H7 (cell line): ENCODE measurements around the gene SMC4. TPM values are rescaled to one million over a fixed set of nuclear protein-coding genes. Genes with fewer than 3 reads are reported as not detected.
A peak's percentile ranks its signal among the peaks of the same experiment; 100 is the strongest.
"Not testable (repeated sequence)": the region's sequence is repeated elsewhere in the genome, so short reads cannot be mapped to it uniquely, and the experiment has no call there.

Source experiments
- DNase-seq: peaks from one replicate; pipeline ENCODE4 v3.0.0; 2012
- H3K27me3 ChIP-seq: 2 replicates; pipeline ENCODE4 v1.6.0; 2011; ENCODE audit warnings: mild to moderate bottlenecking, low read length; ENCODE audit not compliant: control insufficient read depth, insufficient read depth
- H3K36me3 ChIP-seq: replicated peaks from 2 replicates; pipeline ENCODE4 v1.5.1; 2011; ENCODE audit warnings: low read length; ENCODE audit not compliant: control insufficient read depth, insufficient read depth
- H3K4me3 ChIP-seq: 2 replicates; pipeline ENCODE4 v1.5.1; 2011; ENCODE audit warnings: low read depth, mild to moderate bottlenecking, control low read depth, low read length, moderate library complexity; ENCODE audit not compliant: insufficient read depth
- total RNA-seq: library from RNA; depleted of rRNA; stranded (reverse); fragments of >200 nt; shearing (Covaris generic); gene quantifications from 2 replicates; pipeline ENCODE4 v1.2.3, GENCODE V29; 2014; rRNA removed

Gene SMC4
- 71.9 and 109 TPM in 2 replicates for total RNA-seq

DNA sequence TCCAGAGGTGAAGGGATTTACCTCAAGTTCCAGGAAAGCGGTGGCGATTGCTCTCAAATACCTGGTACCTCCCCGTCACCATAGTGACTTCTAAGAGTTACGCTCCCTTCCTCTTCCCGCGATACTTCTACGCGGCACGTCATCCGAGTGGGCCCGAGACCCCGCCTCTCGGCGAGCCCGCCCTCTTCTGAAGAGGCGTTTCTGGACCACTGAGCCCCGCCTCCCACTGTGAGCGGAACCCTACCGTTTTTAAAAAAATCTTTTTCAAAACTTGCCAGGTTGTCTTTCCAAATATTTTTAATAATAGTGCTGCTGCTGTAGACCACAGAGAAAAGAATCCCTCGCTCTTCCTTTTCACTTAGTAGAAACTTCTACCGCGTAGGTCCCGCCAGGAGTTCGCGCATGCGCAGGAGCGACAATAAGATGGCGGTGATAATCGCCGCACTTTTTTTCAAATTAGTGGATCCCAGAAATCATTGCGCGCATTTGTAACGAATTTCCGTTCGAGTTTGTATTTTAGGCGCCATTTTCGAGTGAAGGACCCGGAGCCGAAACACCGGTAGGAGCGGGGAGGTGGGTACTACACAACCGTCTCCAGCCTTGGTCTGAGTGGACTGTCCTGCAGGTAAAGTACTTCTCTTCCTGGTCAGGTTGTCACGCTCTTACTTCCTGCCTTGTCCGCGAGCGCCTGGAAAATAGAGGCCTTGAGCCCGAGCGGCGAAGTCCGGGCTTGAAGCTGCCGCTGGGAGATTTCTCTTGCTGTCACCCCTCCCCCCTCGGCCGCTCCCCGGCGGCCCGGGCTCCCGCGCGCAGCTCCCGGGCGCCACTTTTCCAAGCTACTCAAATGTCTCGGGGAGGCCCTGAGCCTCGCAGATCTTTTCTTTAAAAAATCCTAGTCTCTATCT lies at the start of gene SMC4, which contains the start of gene IFT80:
Gene SMC4, plus strand, starts transcription at position 526 of the 905 bp plus-strand sequence. CDS start 1,177 bp downstream, outside the sequence.
Gene IFT80, minus strand, starts transcription at position 101 of the 905 bp plus-strand sequence. CDS start 14,625 bp downstream, outside the sequence.
- H3K4me3 ChIP-seq, result peak within 1 kb of the TSS; percentile 75
- H3K27me3 ChIP-seq, result no peaks in the 10 kb centered on the region
- H3K36me3 ChIP-seq, result no peaks in the 10 kb centered on the region
- DNase-seq, result peak; percentile 89

DNA sequence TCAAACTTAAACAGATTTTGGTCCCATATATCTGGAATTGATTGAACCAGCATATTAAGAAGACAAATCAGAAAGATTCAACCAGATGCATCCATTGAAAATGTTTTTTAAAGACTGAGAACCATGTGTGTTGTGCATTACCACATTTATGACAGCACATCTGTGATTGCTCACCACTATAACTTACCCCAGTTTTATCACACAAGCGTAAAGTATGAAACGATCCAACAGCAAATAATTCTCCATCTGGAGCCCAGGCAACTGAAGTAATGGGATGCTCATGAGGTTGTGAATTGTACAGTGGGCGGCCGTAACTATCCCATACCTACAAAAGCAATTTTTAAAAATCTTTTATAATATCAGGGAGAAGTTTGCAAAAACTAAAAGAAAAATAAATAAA lies 43.6 kb upstream of the SMC4 start:
- no peak for DNase-seq
- Histone ChIP-seq H3K4me3 (no peak overlapping the region), H3K27me3 (no peaks in the 10 kb centered on the region), H3K36me3 (no peaks in the 10 kb centered on the region; the same call in 1 of the 2 replicates)

DNA sequence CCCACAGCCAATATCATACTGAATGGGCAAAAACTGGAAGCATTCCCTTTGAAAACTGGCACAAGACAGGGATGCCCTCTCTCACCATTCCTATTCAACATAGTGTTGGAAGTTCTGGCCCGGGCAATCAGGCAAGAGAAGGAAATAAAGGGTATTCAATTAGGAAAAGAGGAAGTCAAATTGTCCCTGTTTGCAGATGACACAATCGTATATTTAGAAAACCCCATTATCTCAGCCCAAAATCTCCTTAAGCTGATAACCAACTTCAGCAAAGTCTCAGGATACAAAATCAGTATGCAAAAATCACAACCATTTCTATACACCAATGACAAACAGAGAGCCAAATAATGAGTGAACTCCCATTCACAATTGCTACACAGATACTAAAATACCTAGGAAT lies 36.6 kb upstream of the SMC4 start:
- H3K4me3 ChIP-seq, H3K36me3 ChIP-seq, DNase-seq, H3K27me3 ChIP-seq: not testable (repeated sequence)

DNA sequence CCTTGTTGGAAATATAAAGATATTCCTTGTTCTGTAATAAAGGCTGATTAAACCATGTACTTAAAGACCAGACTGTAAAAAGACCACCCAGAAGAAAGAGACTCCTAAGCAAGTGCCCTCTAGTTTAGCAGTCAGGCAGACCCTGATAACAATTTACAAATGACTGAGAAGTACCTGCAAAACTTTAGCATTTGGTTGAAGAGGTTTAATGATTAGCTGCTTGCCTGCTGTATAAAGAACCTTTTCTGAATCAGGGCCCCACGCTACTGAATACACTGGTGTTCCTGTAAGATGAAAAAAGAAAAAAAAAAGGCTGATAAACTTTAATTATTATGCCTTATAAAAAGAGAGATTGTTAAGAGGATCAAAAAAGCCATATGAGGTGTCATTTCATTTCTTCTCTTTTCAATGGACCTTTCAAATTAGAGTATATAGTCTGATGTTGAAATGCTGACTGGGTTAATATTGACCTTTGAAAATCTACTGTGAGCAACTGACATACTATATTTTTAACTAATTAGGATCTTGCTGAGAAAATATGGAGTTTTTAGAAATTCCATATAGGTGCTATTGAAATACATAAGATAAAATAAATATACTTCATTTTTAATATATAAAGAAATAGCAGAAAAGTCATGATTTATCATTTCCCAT lies 33.5 kb upstream of the SMC4 start:
- DNase-seq, result no peak
- Histone ChIP-seq H3K27me3 (no peaks in the 10 kb centered on the region), H3K36me3 (no peaks in the 10 kb centered on the region), H3K4me3 (no peak overlapping the region)

DNA sequence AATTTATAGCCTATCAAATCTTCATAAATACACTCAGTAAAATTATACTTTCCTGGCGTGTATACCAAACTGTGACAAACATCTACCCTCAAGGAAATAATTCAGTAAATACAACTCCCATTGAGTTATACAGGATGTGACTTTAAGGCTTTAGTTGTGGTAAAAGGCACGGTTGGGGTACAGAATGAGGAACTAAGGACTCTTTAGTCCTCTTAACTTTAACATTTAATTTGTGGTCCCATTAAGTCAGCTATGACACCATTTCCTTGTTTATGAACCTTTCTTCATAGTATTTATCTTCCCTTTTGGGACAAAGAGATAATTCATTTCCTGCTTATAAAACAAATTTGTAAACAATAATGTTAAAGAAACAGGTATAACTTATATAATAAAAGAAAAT lies 30.6 kb upstream of the SMC4 start:
- H3K4me3 ChIP-seq, result no peak overlapping the region
- DNase-seq, result no peak
- H3K27me3 ChIP-seq, result no peaks in the 10 kb centered on the region
- no peaks in the 10 kb centered on the region for H3K36me3 ChIP-seq

DNA sequence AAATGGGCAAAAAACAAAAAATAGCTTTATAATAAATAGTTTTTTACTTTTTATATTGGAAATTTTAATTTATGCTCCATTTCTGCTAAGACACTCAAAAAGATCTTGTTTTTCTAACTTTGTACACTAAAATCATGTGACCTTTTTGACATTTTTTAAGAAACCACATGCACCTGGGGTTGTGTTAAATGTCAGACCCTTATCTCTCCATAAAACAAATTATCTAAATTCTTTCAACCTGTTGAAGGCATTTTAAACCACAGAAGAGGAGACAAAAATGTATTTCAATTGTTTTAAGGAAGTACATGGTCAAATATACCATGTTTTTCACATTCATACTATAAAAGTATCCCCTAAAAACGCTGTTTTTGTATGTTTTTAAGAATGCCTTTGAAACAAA lies 29.7 kb upstream of the SMC4 start:
- H3K27me3 ChIP-seq, result no peaks in the 10 kb centered on the region
- no peak overlapping the region for H3K4me3 ChIP-seq
- no peaks in the 10 kb centered on the region for H3K36me3 ChIP-seq
- no peak for DNase-seq

DNA sequence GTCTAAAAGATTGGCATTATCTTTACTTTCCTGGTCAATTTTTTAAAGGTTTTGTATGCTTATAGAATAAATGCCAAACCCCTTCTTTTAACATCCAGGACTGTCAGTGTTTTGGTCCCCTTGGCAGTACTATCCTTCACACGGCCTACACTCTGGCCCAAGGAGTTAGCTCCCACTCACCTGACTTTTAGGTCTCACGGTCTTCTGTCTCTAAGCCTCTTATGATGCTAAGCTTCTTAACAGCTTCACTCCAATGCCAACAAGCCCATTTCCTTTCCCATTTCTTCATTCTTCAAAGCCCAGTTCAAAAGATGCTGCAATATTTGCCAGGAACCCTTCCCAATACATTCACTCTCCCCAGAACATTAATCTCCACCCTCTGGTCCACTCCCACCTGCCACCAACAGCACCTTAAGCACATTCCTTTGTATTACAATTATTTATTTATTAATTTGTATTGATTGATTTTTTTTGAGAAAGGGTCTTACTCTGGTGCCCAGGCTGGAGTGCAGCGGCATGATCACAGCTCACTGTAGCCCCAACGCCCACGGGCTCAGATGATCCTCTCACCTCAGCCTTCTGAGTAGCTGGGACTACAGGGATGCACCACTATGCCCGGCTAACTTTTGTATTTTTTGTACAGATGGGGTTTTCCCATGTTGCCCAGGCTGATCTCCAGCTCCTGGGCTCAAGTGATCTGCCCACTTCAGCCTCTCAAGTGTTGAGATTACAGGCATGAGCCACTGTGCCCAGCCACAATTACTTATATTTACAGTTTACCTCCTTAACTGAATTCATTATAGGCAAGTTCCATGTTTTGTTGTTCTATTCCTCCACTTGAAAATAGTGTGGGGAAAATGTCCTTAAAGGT lies 28.2 kb upstream of the SMC4 start:
- H3K36me3 ChIP-seq, result no peaks in the 10 kb centered on the region
- H3K27me3 ChIP-seq, result no peaks in the 10 kb centered on the region

DNA sequence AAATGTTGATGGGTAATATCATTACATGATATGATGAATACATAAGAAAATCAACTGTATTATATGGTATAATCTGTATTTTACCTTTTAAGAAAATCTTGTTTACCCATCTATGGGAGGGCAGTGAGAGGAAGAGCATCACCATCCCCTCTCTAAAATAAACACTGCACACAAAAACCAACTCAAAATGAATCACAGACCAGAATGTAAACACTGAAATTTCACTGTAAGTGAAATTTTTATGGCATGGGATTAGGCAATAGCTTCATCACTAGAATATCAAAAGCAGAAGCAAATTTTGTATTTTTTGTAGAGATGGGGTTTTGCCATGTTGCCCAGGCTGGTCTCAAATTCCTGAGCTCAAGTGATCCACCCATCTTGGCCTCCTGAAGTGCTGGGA lies 26.7 kb upstream of the SMC4 start:
- DNase-seq, result no peak

More for the DNA sequence above, 28.2 kb upstream of the SMC4 start:
- no peak for DNase-seq
- H3K4me3 ChIP-seq, result no peak overlapping the region

DNA sequence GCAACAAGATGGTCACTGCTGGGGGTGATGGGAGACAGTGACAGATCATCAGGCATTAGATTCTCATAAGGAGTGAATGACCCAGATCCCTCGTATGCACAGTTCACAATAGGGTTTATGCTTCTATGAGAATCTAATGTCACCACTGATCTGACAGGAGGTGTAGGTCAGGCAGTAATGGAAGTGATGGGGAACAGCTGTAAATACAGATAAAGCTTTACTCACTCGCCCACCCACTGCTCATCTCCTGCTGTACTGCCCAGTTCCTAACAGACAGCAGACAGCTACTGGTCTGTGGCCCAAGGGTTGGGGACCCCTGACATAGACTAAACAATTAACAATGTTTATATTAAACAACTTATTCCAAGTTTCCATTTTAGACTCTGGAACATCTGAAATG lies 25.8 kb upstream of the SMC4 start:
- H3K27me3 ChIP-seq, result no peaks in the 10 kb centered on the region
- no peak for DNase-seq
- no peak overlapping the region for H3K4me3 ChIP-seq
- H3K36me3 ChIP-seq, result no peaks in the 10 kb centered on the region

More for the DNA sequence above, 26.7 kb upstream of the SMC4 start:
- Histone ChIP-seq H3K4me3 (no peak overlapping the region), H3K27me3 (no peaks in the 10 kb centered on the region), H3K36me3 (no peaks in the 10 kb centered on the region)

DNA sequence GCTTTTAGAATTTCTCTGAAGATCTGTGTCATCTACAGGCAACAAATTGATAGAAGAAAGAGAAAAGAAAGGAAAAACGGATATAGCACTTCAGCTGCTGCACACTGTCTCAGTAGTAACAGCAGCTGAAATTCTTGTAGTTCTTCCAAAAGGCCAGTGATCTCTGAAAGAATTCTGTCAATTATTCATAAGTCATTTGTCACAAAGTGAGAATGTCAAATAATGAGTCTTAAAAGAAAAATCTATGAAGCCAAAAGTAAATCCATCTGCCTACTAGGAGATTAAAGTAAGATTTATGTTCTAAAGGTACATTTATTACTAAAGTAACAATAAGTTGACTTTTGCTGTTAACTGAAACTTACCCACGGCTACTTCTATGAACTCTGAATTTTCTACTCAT lies 25.0 kb upstream of the SMC4 start:
- no peak for DNase-seq
- no peak overlapping the region for H3K4me3 ChIP-seq
- H3K27me3 ChIP-seq, result no peaks in the 10 kb centered on the region
- H3K36me3 ChIP-seq, result no peaks in the 10 kb centered on the region

DNA sequence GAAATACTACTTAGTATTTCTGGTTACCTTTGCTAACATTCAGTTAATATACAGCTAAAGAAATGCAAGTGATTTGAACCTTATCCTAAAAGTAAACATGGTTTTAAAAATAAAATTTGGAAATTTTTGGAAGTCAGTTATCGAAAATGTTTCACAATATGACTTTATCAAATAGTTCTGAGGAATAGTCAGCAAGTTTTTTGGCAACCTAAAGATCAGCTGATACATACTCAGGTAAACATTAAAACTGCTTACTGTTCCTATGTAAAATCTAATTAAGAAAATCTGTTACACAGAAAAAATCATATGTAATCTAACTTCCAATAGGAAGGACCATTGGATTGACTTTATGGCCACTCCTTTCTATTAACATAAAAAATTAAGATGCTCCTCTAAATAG lies 24.5 kb upstream of the SMC4 start:
- Histone ChIP-seq H3K4me3 (no peak overlapping the region), H3K36me3 (no peaks in the 10 kb centered on the region), H3K27me3 (no peaks in the 10 kb centered on the region)
- no peak for DNase-seq

DNA sequence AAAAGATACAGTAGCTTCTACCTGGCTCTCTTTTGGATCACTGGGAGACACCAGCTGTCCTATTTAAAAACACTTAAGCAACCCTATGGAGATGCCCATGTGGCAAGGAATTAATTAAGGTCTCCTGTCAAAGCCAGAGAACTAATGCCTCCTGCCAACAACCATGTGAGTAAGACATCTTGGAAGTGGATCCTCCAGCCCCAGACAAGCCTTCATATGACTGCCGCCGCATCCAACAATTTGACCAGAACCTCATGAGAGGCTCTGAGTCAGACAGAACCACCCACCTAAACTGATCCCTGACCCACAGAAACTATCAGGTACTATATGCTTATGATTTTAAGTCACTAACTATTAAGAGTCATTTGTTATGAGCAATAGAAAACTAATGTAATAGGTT lies 22.8 kb upstream of the SMC4 start:
- no peaks in the 10 kb centered on the region for H3K27me3 ChIP-seq
- H3K4me3 ChIP-seq, result no peak overlapping the region
- H3K36me3 ChIP-seq, result no peaks in the 10 kb centered on the region
- DNase-seq, result no peak

DNA sequence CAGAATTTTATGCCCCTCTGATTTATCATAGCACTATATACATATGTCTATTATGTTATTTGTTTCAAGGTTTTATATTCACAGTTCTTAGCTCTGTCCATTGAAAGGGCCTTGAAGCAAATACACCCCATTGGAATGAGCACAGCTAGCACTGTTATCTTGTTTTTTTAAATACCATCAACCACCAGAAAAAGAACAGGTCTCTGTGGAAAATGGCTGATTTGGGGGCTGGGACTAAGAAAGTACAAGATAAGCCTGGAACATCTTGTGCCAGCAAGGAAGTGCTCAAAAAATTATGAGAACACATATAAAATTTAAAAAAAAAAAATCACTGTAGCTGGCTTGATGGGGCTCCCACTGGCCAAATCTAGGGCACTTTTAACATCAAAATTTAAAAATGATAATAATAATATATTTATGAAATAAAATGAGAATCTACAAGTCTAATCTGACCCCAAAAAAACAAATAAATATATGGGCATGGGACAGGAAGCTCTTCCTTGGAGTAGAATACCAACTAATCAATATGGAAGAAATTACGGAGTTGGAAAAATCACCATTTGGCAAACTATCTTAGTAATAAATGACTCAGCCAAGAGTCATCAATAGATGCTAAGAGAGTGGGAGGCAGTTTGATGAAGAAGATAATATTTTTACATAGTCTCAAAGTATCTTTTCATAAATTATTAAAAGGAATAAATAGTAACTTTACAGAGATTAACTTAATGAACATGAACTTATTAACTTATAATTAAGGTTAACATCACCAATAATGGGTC lies 20.9 kb upstream of the SMC4 start:
- no peak overlapping the region for H3K4me3 ChIP-seq
- DNase-seq, result no peak

More for the DNA sequence above, 20.9 kb upstream of the SMC4 start:
- H3K36me3 ChIP-seq, result no peaks in the 10 kb centered on the region
- H3K27me3 ChIP-seq, result no peaks in the 10 kb centered on the region
